Mammary epithelial cell (primary cell): ENCODE data around the gene TTC29.

Experiments used
- CTCF ChIP-seq, 2 donors: IDR thresholded peaks in 1 of 2; conservative IDR thresholded peaks in 1 of 2; 2 replicates each; pipeline ENCODE4 v1.5.1; 2011 to 2012; ENCODE audit warnings: inconsistent platforms in 2 of 2, low read length in 2 of 2, mild to moderate bottlenecking in 2 of 2, control low read depth in 1 of 2, low read depth in 1 of 2; ENCODE audit not compliant: insufficient read depth in 1 of 2; ENCODE audit errors: extremely low read depth in 1 of 2
- EZH2 ChIP-seq: IDR thresholded peaks from 2 replicates; pipeline ENCODE4 v1.6.1; 2012; ENCODE audit warnings: low read length, inconsistent platforms, borderline replicate concordance

- no peak for TF ChIP-seq CTCF (conservative IDR thresholded peaks at IDR 0.05 in 1 of 2, IDR thresholded peaks at IDR 0.05 in 1 of 2; ENCODE audit: extremely low read depth in 1 of 2, insufficient read depth in 1 of 2, low read depth in 1 of 2, low read length in 2 of 2)
- no peak for TF ChIP-seq EZH2
Observed at GRCh38 chr4:146972036-146972435, 26.4 kb upstream of the TTC29 start.
